GM19455 (cell line): Measurements from ENCODE around the gene CCDC197.

ENCODE experiments used
- ATAC-seq: cut with Tn5 transposase; IDR thresholded peaks from one replicate; pipeline ENCODE4 v1.9.1; 2021; ENCODE audit not compliant: unreplicated experiment

CCDC197 gene

DNA sequence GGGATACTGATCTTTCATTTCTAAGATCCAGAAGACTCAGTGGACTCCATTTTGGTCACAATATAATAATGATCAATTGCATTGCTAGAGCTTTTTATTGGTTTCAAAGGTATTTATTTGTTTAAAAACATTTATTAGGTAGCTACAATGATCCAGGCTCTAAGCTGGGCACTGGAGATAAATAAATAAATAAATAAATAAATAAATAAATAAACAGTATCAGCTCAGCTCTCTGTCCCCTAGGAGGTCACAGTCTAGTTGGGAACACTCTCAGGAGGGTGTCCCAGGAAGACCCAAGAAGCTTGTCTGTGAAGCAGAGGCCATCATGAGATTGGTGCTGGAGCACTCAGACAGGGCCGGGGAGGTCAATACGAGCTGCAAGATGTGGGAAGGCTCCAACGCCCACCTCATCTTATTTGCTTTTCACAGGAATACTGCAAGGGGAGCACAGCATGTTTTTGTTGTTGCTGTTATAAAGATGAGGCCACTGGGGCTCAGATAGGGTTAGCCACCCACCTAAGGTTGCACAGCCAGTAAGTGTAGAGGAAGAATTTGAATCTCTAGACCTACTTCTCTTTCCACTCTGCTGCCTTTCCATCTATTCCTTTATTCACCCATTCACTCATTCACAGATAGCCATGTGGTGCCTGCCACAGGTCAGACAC lies 36.2 kb upstream of the CCDC197 start:
- ATAC-seq, result no peak

DNA sequence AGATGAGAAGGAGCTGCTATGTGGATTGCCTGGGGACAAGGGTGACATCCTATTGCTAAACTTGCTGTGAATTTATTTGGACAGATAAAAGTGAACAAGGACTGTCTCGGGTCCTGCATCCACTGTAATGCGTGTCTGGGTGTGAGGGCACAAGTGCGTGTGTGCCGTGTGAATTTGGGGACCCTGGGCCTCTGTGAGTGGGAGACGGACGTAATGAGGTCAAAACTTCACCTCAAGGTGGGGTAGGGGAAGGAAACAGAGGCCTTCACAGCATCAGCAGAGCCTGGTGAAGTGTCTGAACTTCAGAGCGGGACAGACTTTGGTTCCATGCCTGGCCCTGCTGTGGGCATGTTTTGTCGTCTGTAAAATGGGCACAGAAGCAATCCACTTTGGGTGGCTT lies 35.5 kb upstream of the CCDC197 start:
- no peak for ATAC-seq

DNA sequence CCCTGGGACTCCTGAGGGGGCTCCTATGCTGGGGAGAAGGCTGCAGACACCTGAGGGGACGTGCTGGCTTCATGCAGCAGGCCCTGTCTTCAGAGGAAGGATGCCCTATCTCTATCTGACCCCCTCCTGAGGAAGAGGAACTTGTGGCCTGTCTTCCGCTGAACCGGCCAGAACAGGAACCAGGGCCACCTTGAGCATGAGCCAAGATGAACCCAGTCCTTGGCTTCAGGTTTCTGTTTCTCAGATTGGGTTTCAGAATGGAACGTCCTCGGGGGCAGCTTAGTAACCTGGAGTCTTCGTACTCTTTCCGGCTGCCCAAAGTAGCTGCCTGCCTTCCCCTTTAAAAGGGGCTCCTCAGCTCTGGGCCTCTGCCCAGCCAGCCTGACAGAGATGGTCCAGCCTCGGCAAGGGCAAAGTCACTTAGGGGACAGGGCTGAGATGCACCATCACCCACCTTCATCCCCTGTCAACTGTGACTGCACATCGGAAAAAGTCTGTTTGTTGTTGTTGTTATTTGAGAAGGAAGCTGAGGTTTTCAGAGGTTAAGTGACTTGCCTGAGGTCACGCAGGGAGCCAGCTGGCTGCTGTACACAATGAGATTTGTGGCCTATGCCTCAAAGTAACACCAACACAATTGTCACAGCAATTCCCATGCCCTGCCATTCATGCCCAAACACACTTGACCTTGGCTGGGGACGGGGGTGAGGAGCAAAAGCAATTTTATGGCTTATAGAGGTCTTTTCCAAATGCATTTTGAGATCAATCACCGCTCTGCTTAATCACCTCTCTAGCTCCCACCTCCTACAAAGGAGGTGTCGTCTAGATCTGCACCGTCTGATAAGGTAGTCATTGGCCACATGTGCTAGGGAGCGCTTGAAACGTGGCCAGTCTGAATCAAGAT lies 34.1 kb upstream of the CCDC197 start:
- peak; percentile 50 for ATAC-seq

DNA sequence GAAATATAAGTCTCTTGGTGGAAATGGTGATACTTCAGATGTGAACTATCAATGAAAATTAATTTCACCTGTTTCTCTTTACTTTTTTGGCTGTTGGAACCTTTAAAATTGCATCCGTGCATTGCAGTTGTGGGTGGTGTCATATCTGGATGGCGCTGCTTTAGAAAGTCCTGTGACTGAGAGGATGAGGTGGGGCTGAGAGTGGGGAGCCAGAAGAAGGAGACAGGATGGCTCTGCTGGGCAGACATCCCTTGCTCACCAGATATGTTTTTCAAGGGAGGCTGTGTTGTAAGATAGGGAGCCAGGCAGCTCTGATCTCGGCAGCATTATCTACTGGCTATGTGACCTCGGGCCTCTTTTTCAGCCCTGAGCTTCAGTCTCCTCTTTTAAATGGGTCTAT lies 33.4 kb upstream of the CCDC197 start:
- ATAC-seq, result no peak

DNA sequence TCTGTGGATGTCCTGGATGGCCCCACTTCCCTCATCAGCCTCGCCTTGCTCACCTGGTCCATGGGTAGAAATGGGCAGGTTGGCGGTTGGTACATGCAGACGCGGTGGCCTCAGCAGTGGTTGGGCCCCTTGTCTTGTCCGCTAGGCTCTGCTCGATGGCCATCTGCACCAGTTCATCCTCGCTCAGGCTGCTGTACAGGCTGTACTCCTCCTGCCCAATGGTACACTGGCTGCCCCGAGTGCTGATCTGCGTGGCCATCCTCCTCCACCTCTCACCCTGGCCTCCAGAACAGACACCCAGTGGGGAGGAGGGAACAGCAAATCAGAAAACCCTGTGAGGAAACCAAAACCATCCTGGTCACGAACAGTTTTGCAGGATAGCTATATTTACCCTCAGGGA lies 32.8 kb upstream of the CCDC197 start:
- no peak for ATAC-seq

DNA sequence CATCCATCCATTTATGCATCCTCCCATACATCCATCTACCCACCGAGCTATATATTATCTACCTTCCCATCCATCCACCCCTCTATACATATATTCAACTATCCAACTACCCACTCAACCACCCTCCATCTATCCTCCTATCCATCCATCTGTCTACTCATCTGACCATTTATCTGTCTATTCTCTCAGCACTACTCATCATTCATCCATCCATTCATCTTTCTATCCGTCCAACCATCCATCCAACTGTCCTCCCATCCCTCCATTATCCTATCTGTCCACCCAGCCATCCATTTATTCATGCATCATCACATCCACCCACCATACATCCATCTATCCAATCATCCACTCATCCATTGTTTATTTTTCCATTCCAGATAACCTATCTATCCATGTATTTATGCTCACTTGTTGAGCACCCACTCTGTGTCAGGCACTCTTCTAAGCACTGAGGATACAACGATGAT lies 32.2 kb upstream of the CCDC197 start:
- ATAC-seq, result no peak

DNA sequence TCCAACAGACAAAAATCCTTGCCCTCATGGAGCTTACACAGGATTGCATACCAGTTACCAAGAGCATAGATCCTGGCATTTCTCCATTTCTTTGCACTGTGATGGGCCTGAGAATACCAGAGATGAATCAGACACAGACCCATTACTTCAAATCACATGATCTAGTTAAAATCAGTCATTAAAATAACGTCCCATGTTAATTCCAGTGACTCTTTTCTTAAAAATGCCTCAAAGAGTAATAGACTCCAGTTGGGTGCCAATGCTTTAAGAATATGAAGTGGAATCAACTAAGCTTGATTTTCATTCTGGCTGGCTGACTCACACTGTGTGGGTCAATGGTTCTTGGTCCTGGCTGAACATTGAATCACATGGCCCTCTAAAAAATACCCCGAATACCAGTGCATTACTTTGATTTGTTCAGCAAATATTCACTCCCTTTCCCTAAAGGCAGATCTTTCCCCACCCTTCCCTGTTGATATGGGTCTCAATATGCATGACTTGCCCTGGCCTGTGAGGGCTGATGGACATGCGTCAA lies 31.7 kb upstream of the CCDC197 start:
- no peak for ATAC-seq

DNA sequence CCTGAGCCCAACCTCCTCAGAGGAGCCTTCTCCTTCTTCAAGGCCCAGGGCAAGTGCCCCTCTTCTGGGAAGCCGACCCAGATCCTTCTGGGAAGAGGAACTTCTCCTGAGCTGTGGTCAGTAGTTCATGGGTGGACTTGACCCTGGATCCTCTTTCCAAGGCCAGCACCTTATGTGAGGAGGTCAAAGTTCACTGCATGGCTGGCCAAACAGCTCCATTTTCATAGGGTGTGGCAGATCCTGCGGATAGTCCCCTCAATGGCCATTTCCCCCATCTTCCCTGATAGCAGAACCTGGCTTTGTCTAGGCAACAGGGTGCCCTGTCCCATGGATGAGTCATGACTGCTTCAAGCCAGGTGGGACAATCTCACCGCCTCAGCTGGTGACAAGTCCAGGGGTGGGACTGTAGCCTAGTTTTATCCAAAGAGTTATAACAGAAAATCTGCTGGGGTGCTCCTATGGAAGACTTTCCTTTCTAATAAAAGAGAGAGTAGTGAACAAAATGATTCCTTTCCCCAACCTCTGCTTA lies 31.1 kb upstream of the CCDC197 start:
- no peak for ATAC-seq

DNA sequence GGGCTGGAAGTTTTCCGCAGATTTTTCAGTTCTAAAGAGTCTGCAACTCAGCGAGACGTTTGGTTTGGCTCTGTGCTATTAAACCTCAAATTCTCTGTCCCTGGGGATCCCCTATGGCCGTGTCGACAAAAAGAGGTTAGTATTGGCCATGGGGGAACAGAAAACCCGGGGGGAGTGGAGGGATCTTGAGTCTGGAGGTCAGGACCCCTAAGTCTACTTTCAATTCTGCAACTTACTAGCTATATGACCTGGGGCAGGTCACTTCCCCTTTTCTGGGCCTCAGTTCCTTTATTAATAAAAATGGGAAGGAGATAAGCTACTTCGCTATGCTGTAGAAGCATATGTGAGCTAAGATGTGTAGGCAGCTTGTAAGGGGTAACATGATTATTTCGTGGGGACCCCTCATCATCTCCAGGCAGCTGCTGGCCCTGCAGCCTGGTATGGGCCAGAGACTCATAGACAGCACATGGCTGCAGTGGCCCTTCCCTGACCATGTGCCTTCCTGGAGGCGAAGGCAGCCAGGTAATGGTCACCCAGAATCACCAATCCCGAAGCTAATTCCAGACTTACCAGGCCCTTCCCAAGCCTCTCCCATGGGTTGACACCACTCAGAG lies 29.4 kb upstream of the CCDC197 start:
- ATAC-seq, result peak; percentile 43

DNA sequence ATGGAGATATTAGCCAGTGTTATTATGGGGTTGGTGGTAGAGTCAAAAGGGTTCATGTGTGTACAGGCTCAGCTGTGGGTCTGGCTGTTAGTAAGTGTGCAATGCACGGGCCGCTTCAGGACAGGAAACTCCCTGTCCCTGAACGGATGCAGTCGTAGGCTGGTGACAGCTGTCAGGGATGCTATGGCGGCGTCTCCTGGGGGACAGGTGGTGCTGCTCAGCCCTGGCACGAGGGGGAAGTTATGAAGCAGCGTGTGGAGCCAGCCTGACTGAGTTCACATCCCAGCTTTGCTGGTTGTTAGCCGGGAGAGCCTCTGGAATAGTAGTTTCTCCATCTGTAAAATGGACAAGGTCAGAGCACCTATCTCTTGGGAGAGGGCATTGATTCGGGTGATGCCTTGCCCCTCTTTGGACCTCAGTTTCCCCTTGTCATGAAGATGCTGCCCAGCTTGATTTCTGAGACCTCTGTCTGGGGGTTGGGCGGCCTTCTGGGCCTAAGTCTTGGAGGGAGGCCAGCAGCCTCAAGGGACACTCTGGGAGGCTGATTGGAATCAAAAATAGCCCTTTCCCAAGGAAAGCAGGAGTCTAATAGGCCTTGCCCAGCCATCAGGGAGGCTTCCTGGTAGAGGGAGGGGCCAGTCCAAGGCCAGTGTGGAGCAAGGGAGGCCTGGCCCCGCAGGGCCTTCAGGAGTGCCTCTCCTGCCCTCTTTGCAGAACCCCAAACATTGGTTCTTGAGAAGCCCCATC lies 27.8 kb upstream of the CCDC197 start:
- ATAC-seq, result no peak

DNA sequence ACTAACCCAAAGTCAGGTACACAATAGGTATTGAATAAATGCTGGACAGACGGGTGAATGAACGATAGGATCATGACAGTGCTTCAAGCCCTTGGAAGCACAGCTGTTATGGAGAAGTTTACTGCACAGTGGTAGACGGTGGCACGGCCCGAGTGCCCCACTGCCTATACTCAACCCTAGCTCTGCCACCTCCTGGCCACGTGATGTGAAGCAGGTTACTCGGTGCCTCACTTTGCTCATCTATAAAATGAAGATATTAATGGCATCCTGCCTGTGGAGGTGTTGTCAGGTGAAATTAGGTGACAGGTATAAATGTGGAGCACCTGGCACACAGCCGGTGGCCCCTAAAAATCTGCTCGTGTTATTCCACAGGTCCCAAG lies 26.5 kb upstream of the CCDC197 start:
- peak; percentile 25 for ATAC-seq

DNA sequence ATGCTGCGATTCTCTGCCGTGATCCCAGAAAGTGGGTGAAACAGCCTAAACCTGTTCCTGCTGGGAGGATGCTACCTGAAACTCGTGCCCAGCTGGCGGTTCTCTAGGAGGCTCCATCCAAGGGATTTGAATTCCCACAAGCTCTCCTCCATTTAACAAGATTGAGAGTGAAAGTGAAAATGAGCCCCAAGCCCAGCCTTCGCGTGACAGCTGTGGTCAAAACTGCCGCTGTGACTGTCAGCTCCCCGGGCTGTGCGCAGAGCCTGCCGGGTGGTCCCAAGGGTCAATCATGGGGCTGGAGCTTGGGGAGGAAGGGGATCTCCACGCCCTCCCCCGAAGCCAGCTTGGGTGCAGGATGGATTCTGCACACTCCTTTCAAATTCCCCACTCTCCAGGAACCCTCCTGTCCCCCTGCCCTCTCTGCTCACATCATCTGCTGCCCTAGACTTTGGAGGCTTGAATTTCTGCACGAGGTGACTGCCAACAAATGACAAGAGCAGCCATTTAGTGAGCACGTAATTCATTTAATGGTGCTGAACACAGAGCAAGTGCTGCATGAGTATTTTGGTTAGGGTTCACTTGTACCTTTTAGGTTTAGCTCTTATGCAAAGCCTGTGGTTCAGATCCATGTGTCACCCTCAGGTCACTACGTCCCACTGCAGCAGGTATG lies 26.0 kb upstream of the CCDC197 start:
- peak; percentile 46 for ATAC-seq

DNA sequence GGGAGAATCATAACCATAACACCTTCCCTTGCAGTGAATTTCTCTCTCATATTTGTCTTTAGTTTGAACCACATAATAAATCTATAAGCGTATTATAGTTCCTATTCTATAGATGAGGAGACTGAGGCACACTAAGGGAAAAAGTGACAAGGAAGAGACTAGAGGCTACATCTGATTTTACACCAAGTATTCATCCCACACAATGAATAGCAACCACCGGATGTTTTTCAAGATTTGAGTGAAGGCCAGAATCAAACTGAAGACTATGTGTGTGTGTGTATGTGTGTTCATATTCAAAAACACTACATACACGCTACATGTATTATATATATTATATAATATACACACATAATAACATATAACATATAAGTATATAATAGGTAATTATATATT lies 25.5 kb upstream of the CCDC197 start:
- no peak for ATAC-seq

DNA sequence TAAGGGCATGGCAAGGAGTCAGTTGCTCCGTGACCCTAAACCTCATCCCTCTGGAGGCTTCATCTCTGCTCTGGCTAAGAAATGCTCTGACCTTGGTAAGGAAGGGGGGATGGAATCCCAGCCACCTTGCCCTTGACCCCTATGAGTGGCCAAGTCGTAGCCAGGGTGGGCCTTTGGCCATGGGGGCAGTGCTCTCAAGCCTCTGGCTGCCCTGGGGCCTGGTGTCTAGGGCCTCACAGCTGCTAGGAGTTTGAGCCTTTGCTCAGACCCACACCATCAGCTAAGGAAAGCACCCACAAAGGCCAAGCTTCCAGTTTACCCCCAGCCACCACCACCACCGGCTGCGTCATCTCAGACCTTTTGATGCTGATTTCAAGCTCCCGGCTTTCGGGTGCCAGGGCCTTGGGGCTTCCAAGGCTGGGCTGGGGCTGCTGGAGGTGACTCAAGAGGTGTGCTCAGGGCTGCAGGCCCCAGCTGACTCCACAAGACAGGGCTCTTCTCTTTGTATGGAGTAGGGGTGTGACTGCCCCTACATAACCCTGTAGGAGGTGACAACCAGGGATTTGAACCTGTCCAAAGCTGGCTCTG lies 24.4 kb upstream of the CCDC197 start:
- ATAC-seq, result no peak

DNA sequence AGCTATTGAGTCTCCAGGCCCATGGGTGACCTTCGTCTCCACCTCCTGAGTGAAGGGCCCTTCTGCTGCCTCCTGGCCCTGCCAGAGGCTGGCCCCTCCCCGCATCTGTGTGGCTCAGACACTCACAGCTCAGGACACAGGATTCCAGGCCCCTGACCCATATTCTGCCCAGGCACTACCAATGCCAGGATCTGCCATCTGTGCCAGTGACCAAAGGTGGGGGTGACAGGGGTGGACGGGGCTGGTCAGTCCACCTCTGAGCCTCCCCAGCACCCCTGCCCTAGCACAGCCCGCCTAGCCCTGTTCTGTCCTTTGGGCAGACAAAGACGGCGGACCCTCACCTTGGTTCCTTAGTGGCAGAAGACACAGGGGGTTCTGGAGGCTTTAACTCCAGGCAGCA lies 23.5 kb upstream of the CCDC197 start:
- ATAC-seq, result no peak

DNA sequence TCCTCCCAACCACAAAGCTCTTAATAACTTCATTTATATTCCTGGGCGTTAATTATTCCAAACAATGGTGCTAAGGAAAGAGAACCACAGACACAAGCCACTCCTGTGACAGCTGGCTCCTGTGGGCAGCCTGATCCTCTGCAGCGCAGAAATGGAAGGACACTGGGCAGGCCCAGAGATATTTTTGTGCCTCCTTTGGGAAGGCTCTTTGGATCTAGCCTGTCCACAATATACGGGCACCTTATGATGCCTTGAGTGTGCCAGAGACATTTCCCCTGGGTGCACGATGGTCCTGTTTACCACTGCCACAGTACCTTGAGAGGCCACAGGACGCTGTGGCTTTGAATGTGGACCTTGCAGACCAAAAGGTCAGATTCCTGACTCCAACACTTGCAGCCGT lies 22.8 kb upstream of the CCDC197 start:
- ATAC-seq, result no peak

DNA sequence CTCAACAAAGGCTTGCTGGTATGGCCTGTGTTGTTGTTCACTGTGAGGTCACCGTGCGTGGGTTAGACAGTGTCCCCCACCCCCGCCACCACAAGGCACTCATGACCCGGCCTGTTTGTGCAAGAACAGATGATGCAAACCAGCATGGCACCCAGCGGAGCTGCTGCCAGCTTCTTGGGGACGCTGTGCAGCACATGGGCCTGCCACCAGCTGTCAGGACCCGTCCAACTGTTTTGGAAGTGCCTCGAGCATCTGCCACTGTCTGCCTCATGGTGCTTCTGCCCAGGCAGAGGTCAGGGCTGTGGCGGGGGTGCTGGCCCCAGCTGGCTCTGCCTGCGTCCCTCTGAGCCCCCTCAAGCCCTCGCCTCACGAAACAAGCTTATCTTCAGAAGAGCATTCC lies 22.3 kb upstream of the CCDC197 start:
- no peak for ATAC-seq

DNA sequence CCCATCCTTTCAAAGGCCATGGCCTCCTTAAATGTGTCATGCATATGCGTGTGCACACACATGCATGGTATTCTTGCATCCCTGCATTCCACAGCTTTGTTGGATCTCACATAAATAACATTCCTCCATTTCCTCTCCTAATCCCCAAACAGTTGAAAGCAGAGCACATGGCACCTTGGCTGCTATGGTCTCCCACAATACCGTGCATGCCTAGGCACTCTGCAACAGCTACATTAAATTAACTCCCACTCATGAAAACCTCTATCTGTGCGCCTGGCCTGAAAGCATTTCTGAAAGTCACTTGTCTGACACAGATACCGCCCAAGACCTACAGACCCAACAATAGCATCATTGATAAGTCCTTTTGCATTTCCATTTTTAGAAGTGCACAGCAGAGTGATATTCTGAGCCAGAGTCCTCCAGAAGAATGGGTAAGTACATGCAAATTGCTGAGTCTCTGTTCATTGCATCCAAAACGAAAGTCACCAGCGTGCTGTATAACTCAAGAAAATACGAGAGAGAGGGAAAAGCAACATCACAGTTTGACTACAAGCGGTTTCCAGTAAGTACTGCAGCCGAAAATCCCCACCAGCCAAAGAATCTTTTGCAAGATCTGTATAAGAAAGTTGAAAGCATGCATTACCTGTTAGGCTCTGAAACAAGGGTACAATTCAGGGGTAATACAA lies 21.2 kb upstream of the CCDC197 start:
- ATAC-seq, result peak; percentile 79

DNA sequence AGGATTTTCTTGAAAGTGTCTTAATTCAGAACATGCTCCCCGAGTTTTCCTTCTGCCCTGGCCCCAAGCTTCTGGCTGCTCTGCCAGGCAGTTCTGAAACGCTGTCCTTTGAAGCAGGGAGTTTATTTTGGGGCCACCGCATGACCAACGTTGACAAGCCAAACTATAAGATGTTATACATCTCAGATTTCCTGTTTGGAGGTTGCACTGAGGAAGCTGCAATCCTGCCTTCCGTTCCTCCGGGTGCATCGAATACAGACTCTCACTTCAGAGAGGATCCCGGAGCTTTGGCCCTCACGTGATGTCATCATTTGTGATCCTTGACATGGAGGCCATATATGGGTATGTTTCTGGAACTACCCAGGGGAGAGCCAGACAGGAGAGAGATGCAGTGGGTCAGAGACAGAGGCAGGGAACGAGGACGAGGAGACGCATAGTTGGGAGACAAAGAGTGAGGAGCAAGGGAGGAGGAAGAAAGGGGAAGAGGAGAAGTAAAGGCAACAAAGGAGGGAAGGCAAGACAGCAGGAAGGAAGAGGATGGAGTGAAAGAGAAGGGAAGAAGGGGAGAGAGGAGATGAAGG lies 20.5 kb upstream of the CCDC197 start, which contains the start of gene ASB2:
Gene ASB2 (minus strand): TSS at position 94 of the 581 bp plus-strand sequence. CDS start 12,031 bp downstream, outside the sequence.
- peak; percentile 16 for ATAC-seq
